ENCODE data around the gene SCART1.
"Not testable (repeated sequence)": the region's sequence is repeated elsewhere in the genome, so short reads cannot be mapped to it uniquely, and the experiment has no call there.

The SCART1 gene

GRCh38 chr10:133475821-133476640 lies 22.3 kb downstream of the SCART1 start:
- DNase-seq = no peak

- DNase-seq = no peak
Observed at GRCh38 chr10:133476641-133476990, 22.9 kb downstream of the SCART1 start.

- DNase-seq = no peak
Observed at GRCh38 chr10:133481086-133481643, 27.4 kb downstream of the SCART1 start.

- no peak for DNase-seq
Observed at GRCh38 chr10:133481657-133482056, 27.9 kb downstream of the SCART1 start.

- no peak for DNase-seq
Observed at GRCh38 chr10:133484818-133485217, 31.1 kb downstream of the SCART1 start.

- DNase-seq = no peak
Observed at GRCh38 chr10:133487085-133487484, 33.3 kb downstream of the SCART1 start.

- DNase-seq = no peak
Observed at GRCh38 chr10:133488354-133488753, 34.6 kb downstream of the SCART1 start.

GRCh38 chr10:133489816-133490588 lies 36.3 kb downstream of the SCART1 start:
- no peak for DNase-seq

- not testable (repeated sequence) for DNase-seq
Observed at GRCh38 chr10:133493562-133493961, 39.8 kb downstream of the SCART1 start.

GRCh38 chr10:133497363-133497762 lies 43.6 kb downstream of the SCART1 start:
- not testable (repeated sequence) for DNase-seq

- not testable (repeated sequence) for DNase-seq
Observed at GRCh38 chr10:133499176-133499575, 45.4 kb downstream of the SCART1 start.

- not testable (repeated sequence) for DNase-seq
Observed at GRCh38 chr10:133500897-133501296, 47.2 kb downstream of the SCART1 start.

GRCh38 chr10:133509700-133510099 lies 56.0 kb downstream of the SCART1 start:
- no peak for DNase-seq

GRCh38 chr10:133511408-133511807 lies 57.7 kb downstream of the SCART1 start:
- DNase-seq = no peak

GRCh38 chr10:133511907-133512528 lies 58.3 kb downstream of the SCART1 start:
- DNase-seq = no peak

GRCh38 chr10:133515471-133515870 lies 61.7 kb downstream of the SCART1 start:
- DNase-seq = no peak

GRCh38 chr10:133516057-133516456 lies 62.3 kb downstream of the SCART1 start:
- no peak for DNase-seq

GRCh38 chr10:133518517-133518916 lies 64.8 kb downstream of the SCART1 start:
- not testable (repeated sequence) for DNase-seq
